ENCODE measurements around the gene ADGRB2. TPM values are rescaled to one million over a fixed set of nuclear protein-coding genes. Genes with fewer than 3 reads are reported as not detected.

Gene ADGRB2
- total and polyA plus RNA-seq, 2 experiments from 2014 or later, result 0.51 to 3.6 TPM

GRCh38 chr1:31734582-31735107 is 29.5 kb downstream of the ADGRB2 start:
- in situ Hi-C loops (cut with MboI), result no loop called here
- no peaks in the 10 kb centered on the region for H3F3A ChIP-seq (ENCODE audit: insufficient read depth)
- H3K27ac ChIP-seq, result no peak overlapping the region
- H4K20me1 ChIP-seq (ENCODE audit: insufficient read depth), result no peaks in the 10 kb centered on the region
- peak; percentile 40 for DNase-seq
- no peak overlapping the region for H3K9ac ChIP-seq
- no peak overlapping the region for H2AFZ ChIP-seq
- H3K9me2 ChIP-seq (ENCODE audit: insufficient read depth), result no peaks in the 10 kb centered on the region
- WGBS, 2 experiments (ENCODE audit: low coverage in 1 of 2, low lambda C conversion rate in 2 of 2, missing lambda C conversion rate in 2 of 2), result 80 to 87% methylated on average over 5 to 7 of the region's 7 CpGs
- H3K36me3 ChIP-seq (ENCODE audit: low read depth), result no peaks in the 10 kb centered on the region
- H3K4me2 ChIP-seq (ENCODE audit: unreplicated experiment), result no peak overlapping the region
- H3K79me2 ChIP-seq (ENCODE audit: insufficient read depth), result no peaks in the 10 kb centered on the region
- TF ChIP-seq EZH2 (IDR thresholded peaks at IDR 0.05; ENCODE audit: insufficient read depth, poor library complexity, severe bottlenecking) (no peak), EZH2phosphoT487 (IDR thresholded peaks at IDR 0.05; ENCODE audit: insufficient read depth, low read depth) (no peak)
- H3K4me3 ChIP-seq, result no peak overlapping the region
- no peaks in the 10 kb centered on the region for H3K9me3 ChIP-seq (ENCODE audit: low read depth)
- no peaks in the 10 kb centered on the region for H3K27me3 ChIP-seq (replicated peaks; ENCODE audit: insufficient read depth)
- no peaks in the 10 kb centered on the region for H3K4me1 ChIP-seq (ENCODE audit: insufficient read depth)

DNA sequence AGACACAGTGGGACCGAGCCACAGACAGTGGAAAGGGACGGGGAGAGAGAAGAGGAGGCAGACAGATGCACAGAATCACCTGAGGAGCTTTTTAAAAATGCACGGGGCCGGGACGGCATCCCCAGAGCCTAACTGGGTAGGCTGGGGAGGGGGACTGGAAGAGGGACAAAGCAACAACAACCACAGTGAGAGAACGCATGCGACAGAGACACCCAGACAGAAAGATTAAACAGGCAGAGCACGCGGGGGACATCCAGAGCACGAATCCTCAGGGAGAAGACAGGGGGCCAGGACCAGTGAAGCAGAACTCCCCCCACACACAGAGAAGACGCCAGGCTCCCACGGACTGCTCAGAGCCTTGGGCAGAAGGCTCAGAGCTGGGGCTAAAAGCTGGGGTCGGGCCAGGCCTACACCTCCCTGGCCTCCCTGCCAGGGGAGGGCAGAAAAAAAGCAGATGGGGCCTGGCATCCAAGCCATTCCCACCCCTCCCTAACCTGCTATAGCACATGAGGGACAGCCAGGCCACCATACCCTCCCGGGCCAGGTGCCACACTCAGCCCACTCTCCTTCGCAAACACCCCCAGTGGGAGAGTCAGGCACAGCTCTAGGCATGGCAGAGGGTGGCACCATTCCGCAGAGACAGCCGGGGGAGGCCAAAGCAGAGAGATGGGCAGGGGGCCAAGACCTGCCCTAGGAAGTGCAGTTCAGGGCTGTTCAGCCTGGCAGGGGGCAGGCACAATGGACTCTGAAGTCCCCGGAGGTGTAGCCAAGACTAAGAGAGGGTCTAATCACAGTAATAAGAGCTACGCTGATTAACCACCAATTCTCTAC is 30.5 kb downstream of the ADGRB2 start:
- no peaks in the 10 kb centered on the region for H3F3A ChIP-seq (ENCODE audit: insufficient read depth)
- WGBS, 2 experiments (ENCODE audit: low coverage in 1 of 2, low lambda C conversion rate in 2 of 2, missing lambda C conversion rate in 2 of 2), result 80 to 87% methylated on average over 18 to 19 of the region's 19 CpGs
- H3K27me3 ChIP-seq (replicated peaks; ENCODE audit: insufficient read depth), result no peaks in the 10 kb centered on the region
- DNase-seq, result no peak
- no peaks in the 10 kb centered on the region for H3K9me2 ChIP-seq (ENCODE audit: insufficient read depth)
- in situ Hi-C loops (cut with MboI), result no loop called here
- H2AFZ ChIP-seq, result no peak overlapping the region
- no peaks in the 10 kb centered on the region for H3K4me1 ChIP-seq (ENCODE audit: insufficient read depth)
- no peaks in the 10 kb centered on the region for H3K79me2 ChIP-seq (ENCODE audit: insufficient read depth)
- H3K9ac ChIP-seq, result no peak overlapping the region
- H3K9me3 ChIP-seq (ENCODE audit: low read depth), result no peaks in the 10 kb centered on the region
- no peaks in the 10 kb centered on the region for H4K20me1 ChIP-seq (ENCODE audit: insufficient read depth)
- H3K27ac ChIP-seq, result no peak overlapping the region
- no peak overlapping the region for H3K4me3 ChIP-seq
- no peak overlapping the region for H3K4me2 ChIP-seq (ENCODE audit: unreplicated experiment)
- TF ChIP-seq EZH2 (IDR thresholded peaks at IDR 0.05; ENCODE audit: insufficient read depth, poor library complexity, severe bottlenecking) (no peak), EZH2phosphoT487 (IDR thresholded peaks at IDR 0.05; ENCODE audit: insufficient read depth, low read depth) (no peak)
- no peaks in the 10 kb centered on the region for H3K36me3 ChIP-seq (ENCODE audit: low read depth)

DNA sequence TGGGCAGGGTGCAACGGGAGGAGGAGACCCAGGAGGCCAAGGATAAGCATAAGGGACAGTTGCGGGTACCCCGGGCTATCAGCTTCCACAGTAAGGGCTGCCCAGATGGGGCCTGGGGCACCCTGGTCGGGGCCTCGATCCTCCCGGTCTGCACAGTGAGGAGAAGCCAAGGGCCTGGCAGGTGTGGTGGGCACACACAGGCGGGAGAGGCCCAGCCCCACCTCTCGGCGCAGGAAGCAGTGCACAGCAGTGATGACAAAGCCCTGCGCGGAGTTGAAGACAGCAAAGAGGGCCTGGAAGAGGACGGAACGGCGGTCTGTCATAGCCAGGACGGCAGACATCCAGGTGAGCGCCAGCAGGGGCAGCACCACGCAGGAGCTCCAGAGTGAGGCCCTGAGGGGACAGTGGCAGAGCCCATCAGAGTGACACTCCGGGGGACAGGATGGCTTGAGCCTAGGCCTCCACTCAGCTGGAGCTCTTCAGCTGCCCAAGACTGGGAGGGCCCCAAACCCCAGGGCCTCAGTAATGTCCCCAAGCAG is 31.3 kb downstream of the ADGRB2 start:
- Histone ChIP-seq H3K9me2 (ENCODE audit: insufficient read depth) (no peaks in the 10 kb centered on the region), H3K4me1 (ENCODE audit: insufficient read depth) (no peaks in the 10 kb centered on the region), H3K27ac (no peak overlapping the region), H3K4me3 (no peak overlapping the region), H3K27me3 (replicated peaks; ENCODE audit: insufficient read depth) (no peaks in the 10 kb centered on the region), H3K9me3 (ENCODE audit: low read depth) (no peaks in the 10 kb centered on the region), H3K4me2 (ENCODE audit: unreplicated experiment) (no peak overlapping the region), H3K36me3 (ENCODE audit: low read depth) (no peaks in the 10 kb centered on the region), H2AFZ (no peak overlapping the region), H4K20me1 (ENCODE audit: insufficient read depth) (no peaks in the 10 kb centered on the region), H3K9ac (no peak overlapping the region), H3F3A (ENCODE audit: insufficient read depth) (no peaks in the 10 kb centered on the region), H3K79me2 (ENCODE audit: insufficient read depth) (no peaks in the 10 kb centered on the region)
- in situ Hi-C loops (cut with MboI), result no loop called here
- TF ChIP-seq EZH2 (IDR thresholded peaks at IDR 0.05; ENCODE audit: insufficient read depth, poor library complexity, severe bottlenecking) (no peak), EZH2phosphoT487 (IDR thresholded peaks at IDR 0.05; ENCODE audit: insufficient read depth, low read depth) (no peak)
- DNase-seq, result no peak
- 86 to 87% methylated on average over 15 to 18 of the region's 18 CpGs for WGBS, 2 experiments (ENCODE audit: low coverage in 1 of 2, low lambda C conversion rate in 2 of 2, missing lambda C conversion rate in 2 of 2)

DNA sequence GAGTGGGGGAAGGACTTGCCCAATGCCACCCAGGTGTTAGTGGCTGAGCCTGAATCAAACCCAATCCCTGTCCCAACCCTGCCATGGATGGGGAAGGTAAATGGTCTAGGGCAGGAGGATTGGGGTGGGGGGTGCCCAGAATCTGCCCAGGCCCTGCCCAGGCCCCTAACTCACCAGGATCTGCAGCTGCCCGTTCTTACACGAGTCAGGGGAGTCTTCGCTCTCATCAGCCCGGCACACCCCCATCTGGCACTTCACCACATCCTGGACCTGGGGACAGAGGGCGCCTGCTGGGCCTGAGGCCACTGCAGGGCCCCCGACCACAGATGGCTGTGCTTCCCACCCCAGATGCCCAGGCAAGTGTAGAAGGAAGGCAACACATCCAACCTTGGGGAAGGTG is 31.8 kb downstream of the ADGRB2 start:
- no peaks in the 10 kb centered on the region for H3K9me2 ChIP-seq (ENCODE audit: insufficient read depth)
- TF ChIP-seq EZH2 (IDR thresholded peaks at IDR 0.05; ENCODE audit: insufficient read depth, poor library complexity, severe bottlenecking), result no peak
- no peak for TF ChIP-seq EZH2phosphoT487 (IDR thresholded peaks at IDR 0.05; ENCODE audit: insufficient read depth, low read depth)
- 71 to 78% methylated on average over 6 of the region's 6 CpGs for WGBS, 2 experiments (ENCODE audit: low coverage in 1 of 2, low lambda C conversion rate in 2 of 2, missing lambda C conversion rate in 2 of 2)

More for the DNA sequence above, 31.8 kb downstream of the ADGRB2 start:
- Histone ChIP-seq H3K9me3 (ENCODE audit: low read depth) (no peaks in the 10 kb centered on the region), H3K4me1 (ENCODE audit: insufficient read depth) (no peaks in the 10 kb centered on the region), H3K4me2 (ENCODE audit: unreplicated experiment) (no peak overlapping the region), H4K20me1 (ENCODE audit: insufficient read depth) (no peaks in the 10 kb centered on the region), H3K27me3 (replicated peaks; ENCODE audit: insufficient read depth) (no peaks in the 10 kb centered on the region), H3F3A (ENCODE audit: insufficient read depth) (no peaks in the 10 kb centered on the region), H3K9ac (no peak overlapping the region), H3K4me3 (no peak overlapping the region), H3K36me3 (ENCODE audit: low read depth) (no peaks in the 10 kb centered on the region), H2AFZ (no peak overlapping the region), H3K79me2 (ENCODE audit: insufficient read depth) (no peaks in the 10 kb centered on the region), H3K27ac (no peak overlapping the region)
- in situ Hi-C loops (cut with MboI), result no loop called here
- DNase-seq, result no peak

All from GM23248 (cell line).